ENCODE data around the gene PTP4A1.

DNA sequence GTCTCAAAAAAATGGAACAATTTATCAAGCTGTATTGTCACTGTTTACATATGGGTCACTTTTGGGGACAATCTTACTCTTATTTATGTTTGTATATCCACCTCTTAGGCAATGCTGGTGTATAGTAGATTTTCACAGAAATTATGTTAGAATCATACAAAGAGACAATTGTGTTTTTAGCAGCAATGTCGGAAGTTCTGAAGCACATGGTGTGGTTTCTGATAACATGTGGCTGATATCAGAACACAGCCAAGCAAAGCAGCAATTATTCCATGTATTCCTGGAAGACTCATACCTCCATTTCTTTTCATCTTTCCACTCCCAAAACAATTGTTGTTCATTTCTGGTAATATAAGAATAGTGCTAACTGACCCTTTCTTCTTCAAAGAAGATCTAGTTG is 17.5 kb upstream of the PTP4A1 start:
- TF ChIP-seq, protein P1, sequence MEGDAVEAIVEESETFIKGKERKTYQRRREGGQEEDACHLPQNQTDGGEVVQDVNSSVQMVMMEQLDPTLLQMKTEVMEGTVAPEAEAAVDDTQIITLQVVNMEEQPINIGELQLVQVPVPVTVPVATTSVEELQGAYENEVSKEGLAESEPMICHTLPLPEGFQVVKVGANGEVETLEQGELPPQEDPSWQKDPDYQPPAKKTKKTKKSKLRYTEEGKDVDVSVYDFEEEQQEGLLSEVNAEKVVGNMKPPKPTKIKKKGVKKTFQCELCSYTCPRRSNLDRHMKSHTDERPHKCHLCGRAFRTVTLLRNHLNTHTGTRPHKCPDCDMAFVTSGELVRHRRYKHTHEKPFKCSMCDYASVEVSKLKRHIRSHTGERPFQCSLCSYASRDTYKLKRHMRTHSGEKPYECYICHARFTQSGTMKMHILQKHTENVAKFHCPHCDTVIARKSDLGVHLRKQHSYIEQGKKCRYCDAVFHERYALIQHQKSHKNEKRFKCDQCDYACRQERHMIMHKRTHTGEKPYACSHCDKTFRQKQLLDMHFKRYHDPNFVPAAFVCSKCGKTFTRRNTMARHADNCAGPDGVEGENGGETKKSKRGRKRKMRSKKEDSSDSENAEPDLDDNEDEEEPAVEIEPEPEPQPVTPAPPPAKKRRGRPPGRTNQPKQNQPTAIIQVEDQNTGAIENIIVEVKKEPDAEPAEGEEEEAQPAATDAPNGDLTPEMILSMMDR (conservative IDR thresholded peaks at IDR 0.05 in 1 of 2, IDR thresholded peaks at IDR 0.05 in 1 of 2; ENCODE audit: low read depth in 1 of 2, low read length in 2 of 2): no peak
- no peak for TF ChIP-seq EZH2 (IDR thresholded peaks at IDR 0.05; ENCODE audit: low read length, missing control alignments)
